DOHH2 (cell line): ENCODE results near the gene RAB20.

Source experiments
- H3F3A ChIP-seq: fragments of 200-600 bp; sonication (generic), shearing (Covaris generic); 2 replicates; pipeline ENCODE4 v1.6.0; 2016; ENCODE audit warnings: antibody characterized with exemption, mild to moderate bottlenecking; ENCODE audit not compliant: control insufficient read depth, insufficient read depth
- H3K27ac ChIP-seq: fragments of 200-600 bp; sonication (generic); 2 replicates; pipeline ENCODE4 v1.5.1; 2014; ENCODE audit warnings: low read depth, mild to moderate bottlenecking, low read length, moderate library complexity
- H3K27me3 ChIP-seq: fragments of 200-600 bp; sonication (generic); 2 replicates; pipeline ENCODE4 v1.6.1; 2014; ENCODE audit warnings: mild to moderate bottlenecking, low read length, mixed read lengths; ENCODE audit not compliant: control insufficient read depth
- H3K36me3 ChIP-seq: fragments of 200-600 bp; sonication (generic); 2 replicates; pipeline ENCODE4 v1.6.1; 2014; ENCODE audit warnings: mild to moderate bottlenecking, low read length, moderate library complexity, mixed read lengths; ENCODE audit not compliant: control insufficient read depth
- H3K4me1 ChIP-seq: fragments of 200-600 bp; sonication (generic); 2 replicates; pipeline ENCODE4 v1.6.1; 2014; ENCODE audit warnings: mild to moderate bottlenecking, low read length, mixed read lengths; ENCODE audit not compliant: control insufficient read depth
- H3K4me2 ChIP-seq: fragments of 200-600 bp; sonication (generic); 2 replicates; pipeline ENCODE4 v1.6.0; 2014; ENCODE audit warnings: mild to moderate bottlenecking, low read length, moderate library complexity
- H3K4me3 ChIP-seq: fragments of 200-600 bp; sonication (generic); 2 replicates; pipeline ENCODE4 v1.5.1; 2014; ENCODE audit warnings: mild to moderate bottlenecking, low read length, mixed read lengths
- H3K79me2 ChIP-seq: fragments of 200-600 bp; sonication (generic); 2 replicates; pipeline ENCODE4 v1.6.1; 2014; ENCODE audit warnings: mild to moderate bottlenecking, low read length, mixed read lengths; ENCODE audit not compliant: control insufficient read depth
- H3K9me2 ChIP-seq: fragments of 200-600 bp; sonication (generic); replicated peaks from 2 replicates; pipeline ENCODE4 v1.6.1; 2014; ENCODE audit warnings: mild to moderate bottlenecking, low read length, mixed read lengths; ENCODE audit not compliant: control insufficient read depth
- H3K9me3 ChIP-seq: fragments of 200-600 bp; sonication (generic); 2 replicates; pipeline ENCODE4 v1.6.1; 2014; ENCODE audit warnings: antibody characterized with exemption, low read length, mixed read lengths; ENCODE audit not compliant: control insufficient read depth, insufficient read depth
- H4K20me1 ChIP-seq: fragments of 200-600 bp; sonication (generic); 2 replicates; pipeline ENCODE4 v1.6.0; 2014; ENCODE audit warnings: low read depth, mild to moderate bottlenecking, antibody characterized with exemption, low read length, moderate library complexity; ENCODE audit not compliant: control insufficient read depth, insufficient read depth
- EZH2phosphoT487 ChIP-seq: fragments of 200-600 bp; sonication (generic); IDR thresholded peaks from 2 replicates; pipeline ENCODE4 v1.6.1; 2017; ENCODE audit warnings: borderline replicate concordance, mild to moderate bottlenecking, antibody characterized with exemption, low read length, moderate library complexity, mixed read lengths
- TF ChIP-seq, protein P1 (sequence below): fragments of 200-600 bp; sonication (generic); IDR thresholded peaks from one replicate; pipeline ENCODE4 v1.5.1; 2014; ENCODE audit warnings: antibody characterized with exemption, mild to moderate bottlenecking, low read depth, low read length; ENCODE audit not compliant: poor library complexity, severe bottlenecking

RAB20 gene

GRCh38 chr13:110501188-110501587, 60.3 kb downstream of the RAB20 start:
- no peaks in the 10 kb centered on the region for H3K4me1 ChIP-seq

DNA sequence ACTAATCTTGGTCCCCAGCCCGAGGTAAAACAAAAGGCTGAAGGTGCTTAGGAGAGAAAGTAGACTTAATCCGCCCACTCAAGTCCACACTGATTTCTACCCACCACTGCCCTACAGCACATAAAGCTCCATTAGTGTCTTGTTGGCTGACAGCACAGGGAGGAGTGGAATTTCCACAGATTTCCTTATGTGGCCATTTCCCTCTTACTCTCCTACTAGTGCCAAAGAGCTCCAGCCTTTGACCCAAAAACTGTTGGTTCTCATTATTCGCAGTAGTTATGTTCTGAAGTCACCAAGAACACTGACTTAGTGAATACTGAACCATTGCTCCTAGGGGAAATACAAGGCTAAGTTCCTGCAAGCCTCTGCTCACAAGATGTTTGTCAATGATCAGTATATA, 61.2 kb downstream of the RAB20 start:
- TF ChIP-seq, protein P1, sequence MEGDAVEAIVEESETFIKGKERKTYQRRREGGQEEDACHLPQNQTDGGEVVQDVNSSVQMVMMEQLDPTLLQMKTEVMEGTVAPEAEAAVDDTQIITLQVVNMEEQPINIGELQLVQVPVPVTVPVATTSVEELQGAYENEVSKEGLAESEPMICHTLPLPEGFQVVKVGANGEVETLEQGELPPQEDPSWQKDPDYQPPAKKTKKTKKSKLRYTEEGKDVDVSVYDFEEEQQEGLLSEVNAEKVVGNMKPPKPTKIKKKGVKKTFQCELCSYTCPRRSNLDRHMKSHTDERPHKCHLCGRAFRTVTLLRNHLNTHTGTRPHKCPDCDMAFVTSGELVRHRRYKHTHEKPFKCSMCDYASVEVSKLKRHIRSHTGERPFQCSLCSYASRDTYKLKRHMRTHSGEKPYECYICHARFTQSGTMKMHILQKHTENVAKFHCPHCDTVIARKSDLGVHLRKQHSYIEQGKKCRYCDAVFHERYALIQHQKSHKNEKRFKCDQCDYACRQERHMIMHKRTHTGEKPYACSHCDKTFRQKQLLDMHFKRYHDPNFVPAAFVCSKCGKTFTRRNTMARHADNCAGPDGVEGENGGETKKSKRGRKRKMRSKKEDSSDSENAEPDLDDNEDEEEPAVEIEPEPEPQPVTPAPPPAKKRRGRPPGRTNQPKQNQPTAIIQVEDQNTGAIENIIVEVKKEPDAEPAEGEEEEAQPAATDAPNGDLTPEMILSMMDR, result no peak
- no peak for TF ChIP-seq EZH2phosphoT487
- H3K4me3 ChIP-seq, result no peak overlapping the region
- no peaks in the 10 kb centered on the region for H3K27me3 ChIP-seq
- H3K27ac ChIP-seq, result no peak overlapping the region
- no peaks in the 10 kb centered on the region for H3K79me2 ChIP-seq
- no peaks in the 10 kb centered on the region for H3K9me3 ChIP-seq
- no peaks in the 10 kb centered on the region for H3K36me3 ChIP-seq
- no peaks in the 10 kb centered on the region for H3K9me2 ChIP-seq
- no peaks in the 10 kb centered on the region for H3F3A ChIP-seq
- H4K20me1 ChIP-seq, result no peaks in the 10 kb centered on the region
- H3K4me1 ChIP-seq, result no peaks in the 10 kb centered on the region
- no peak overlapping the region for H3K4me2 ChIP-seq

More at GRCh38 chr13:110501188-110501587, 60.3 kb downstream of the RAB20 start:
- Histone ChIP-seq H3K27ac (no peak overlapping the region), H3K9me2 (no peaks in the 10 kb centered on the region), H3K36me3 (no peaks in the 10 kb centered on the region), H3F3A (no peaks in the 10 kb centered on the region), H4K20me1 (no peaks in the 10 kb centered on the region), H3K79me2 (no peaks in the 10 kb centered on the region), H3K4me3 (no peak overlapping the region), H3K9me3 (no peaks in the 10 kb centered on the region), H3K27me3 (no peaks in the 10 kb centered on the region), H3K4me2 (no peak overlapping the region)
- TF ChIP-seq, protein P1, result no peak
- no peak for TF ChIP-seq EZH2phosphoT487

DNA sequence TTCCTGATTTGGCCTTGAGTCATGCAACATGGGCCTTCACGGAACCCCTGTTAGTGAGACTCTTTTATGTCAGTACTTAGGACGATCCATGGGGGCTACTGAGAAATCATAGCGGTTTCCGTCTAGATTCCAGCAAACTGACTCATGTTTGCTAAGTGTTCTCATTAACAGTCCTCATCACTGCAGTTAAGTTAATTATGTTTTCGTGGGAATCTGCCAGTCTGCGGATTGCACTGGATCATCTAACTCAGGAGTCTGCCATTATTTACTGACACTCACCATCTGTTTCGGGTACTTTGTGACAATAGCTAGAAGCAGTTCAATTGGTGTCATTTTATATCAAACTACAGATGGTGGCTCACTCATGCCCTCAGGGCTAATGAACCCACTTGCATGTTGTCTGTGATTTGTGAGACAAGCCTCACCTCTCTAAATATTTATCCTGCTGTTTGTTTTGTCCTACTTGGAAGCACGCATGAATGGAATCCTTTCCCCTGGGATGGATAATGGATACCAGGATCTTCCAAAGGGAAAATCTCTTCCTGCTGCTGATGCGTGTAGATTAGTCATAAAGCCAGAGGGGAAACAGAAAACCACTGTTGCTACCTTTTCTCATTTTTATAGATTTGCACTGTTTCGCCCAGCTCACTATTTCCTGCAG, 61.8 kb downstream of the RAB20 start:
- no peaks in the 10 kb centered on the region for H3F3A ChIP-seq
- no peaks in the 10 kb centered on the region for H3K79me2 ChIP-seq
- H3K4me1 ChIP-seq, result no peaks in the 10 kb centered on the region
- no peak overlapping the region for H3K4me2 ChIP-seq
- no peaks in the 10 kb centered on the region for H4K20me1 ChIP-seq
- H3K4me3 ChIP-seq, result no peak overlapping the region
- TF ChIP-seq EZH2phosphoT487, result no peak
- TF ChIP-seq, protein P1, result no peak
- no peaks in the 10 kb centered on the region for H3K9me2 ChIP-seq
- H3K27me3 ChIP-seq, result no peaks in the 10 kb centered on the region
- no peak overlapping the region for H3K27ac ChIP-seq
- H3K36me3 ChIP-seq, result no peaks in the 10 kb centered on the region
- H3K9me3 ChIP-seq, result no peaks in the 10 kb centered on the region

DNA sequence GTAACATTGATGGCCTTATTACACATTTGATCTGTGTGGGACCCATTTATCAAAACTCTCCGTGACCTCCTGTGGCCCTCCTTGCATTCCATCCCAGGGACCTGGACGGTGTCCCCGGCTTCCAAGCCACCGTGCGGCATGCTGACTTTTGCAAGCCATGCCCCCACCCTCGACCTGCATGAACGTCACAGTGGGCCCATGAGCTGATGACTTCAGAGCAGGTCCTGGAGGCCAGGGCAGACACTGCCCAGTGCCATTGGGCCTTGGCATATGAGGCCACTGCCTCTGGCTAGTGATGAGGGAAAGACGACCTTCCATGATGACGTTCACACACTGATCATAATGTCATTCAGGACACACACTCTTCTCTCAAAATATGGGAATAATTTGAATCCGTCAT, 62.8 kb downstream of the RAB20 start:
- Histone ChIP-seq H3K4me2 (no peak overlapping the region), H3K36me3 (no peaks in the 10 kb centered on the region), H3K27ac (no peak overlapping the region)

More for the DNA sequence above, 62.8 kb downstream of the RAB20 start:
- Histone ChIP-seq H3K4me3 (no peak overlapping the region), H3K79me2 (no peaks in the 10 kb centered on the region), H4K20me1 (no peaks in the 10 kb centered on the region), H3K9me3 (no peaks in the 10 kb centered on the region), H3K27me3 (no peaks in the 10 kb centered on the region), H3K9me2 (no peaks in the 10 kb centered on the region), H3K4me1 (no peaks in the 10 kb centered on the region), H3F3A (no peaks in the 10 kb centered on the region)
- TF ChIP-seq, protein P1, result no peak
- no peak for TF ChIP-seq EZH2phosphoT487
